GM23338 (cell line): ENCODE data around the gene ZNF776. TPM values are rescaled to one million over a fixed set of nuclear protein-coding genes. Genes with fewer than 3 reads are reported as not detected.

Experiments used
- ATAC-seq: fragments of 200-7000 bp; cut with Tn5 transposase; 3 replicates; pipeline ENCODE4 v1.9.1; 2020
- DNase-seq: peaks from one replicate; pipeline ENCODE4 v3.0.0-alpha.2; 2015; ENCODE audit warnings: low spot score
- H2AFZ ChIP-seq: fragments of 200-600 bp; sonication (generic); 2 replicates; pipeline ENCODE4 v1.8.0; 2016; ENCODE audit warnings: antibody characterized with exemption, mild to moderate bottlenecking, moderate library complexity
- H3F3A ChIP-seq: fragments of 200-600 bp; sonication (generic); replicated peaks from 2 replicates; pipeline ENCODE4 v1.8.0; 2017; ENCODE audit warnings: antibody characterized with exemption, mixed run types, low read depth
- H3K27ac ChIP-seq: fragments of 200-600 bp; sonication (generic); 2 replicates; pipeline ENCODE4 v1.6.1; 2016; ENCODE audit warnings: low read depth
- H3K27me3 ChIP-seq: fragments of 200-600 bp; sonication (generic); 2 replicates; pipeline ENCODE4 v1.8.0; 2016; ENCODE audit warnings: mild to moderate bottlenecking, mixed run types, moderate library complexity; ENCODE audit not compliant: insufficient read depth
- H3K36me3 ChIP-seq: fragments of 200-600 bp; sonication (generic); 2 replicates; pipeline ENCODE4 v1.8.0; 2016; ENCODE audit warnings: mild to moderate bottlenecking; ENCODE audit not compliant: insufficient read depth
- H3K4me1 ChIP-seq: fragments of 200-600 bp; sonication (generic); 2 replicates; pipeline ENCODE4 v1.8.0; 2016; ENCODE audit warnings: mild to moderate bottlenecking, moderate library complexity; ENCODE audit not compliant: insufficient read depth
- H3K4me2 ChIP-seq: fragments of 200-600 bp; sonication (generic); 2 replicates; pipeline ENCODE4 v1.7.1; 2017; ENCODE audit warnings: mixed run types
- H3K4me3 ChIP-seq: fragments of 200-600 bp; sonication (generic); 2 replicates; pipeline ENCODE4 v1.6.1; 2016; ENCODE audit warnings: mixed run types
- H3K79me2 ChIP-seq: fragments of 200-600 bp; sonication (generic); replicated peaks from 2 replicates; pipeline ENCODE4 v1.8.0; 2017; ENCODE audit warnings: mild to moderate bottlenecking; ENCODE audit not compliant: insufficient read depth
- H3K9me2 ChIP-seq: fragments of 200-600 bp; sonication (generic); 2 replicates; pipeline ENCODE4 v1.8.0; 2017; ENCODE audit not compliant: insufficient read depth
- H4K20me1 ChIP-seq: fragments of 200-600 bp; sonication (generic); replicated peaks from 2 replicates; pipeline ENCODE4 v1.8.0; 2017; ENCODE audit warnings: mild to moderate bottlenecking; ENCODE audit not compliant: insufficient read depth
- H3K27ac Mint-ChIP-seq: 2 replicates; pipeline ENCODE4 v1.8.0; 2020; ENCODE audit warnings: inconsistent platforms, mild to moderate bottlenecking, moderate library complexity, mixed read lengths
- H3K27me3 Mint-ChIP-seq: 3 replicates; pipeline ENCODE4 v1.8.0; 2022; ENCODE audit warnings: low read depth, mild to moderate bottlenecking, moderate library complexity, mixed read lengths, inconsistent platforms; ENCODE audit not compliant: insufficient read depth, poor library complexity
- H3K36me3 Mint-ChIP-seq: 3 replicates; pipeline ENCODE4 v1.8.0; 2021; ENCODE audit warnings: low read depth, mild to moderate bottlenecking, inconsistent platforms, moderate library complexity, mixed read lengths
- H3K4me1 Mint-ChIP-seq: 3 replicates; pipeline ENCODE4 v1.8.0; 2020; ENCODE audit warnings: mild to moderate bottlenecking, inconsistent platforms, mixed read lengths
- H3K4me3 Mint-ChIP-seq: 3 replicates; pipeline ENCODE4 v1.8.0; 2021; ENCODE audit warnings: moderate library complexity, mild to moderate bottlenecking, inconsistent platforms, mixed read lengths
- H3K9me3 Mint-ChIP-seq: 3 replicates; pipeline ENCODE4 v1.8.0; 2020; ENCODE audit warnings: moderate library complexity, mild to moderate bottlenecking, inconsistent platforms, mixed read lengths
- CREB1 ChIP-seq: fragments of 250-450 bp; sonication (Bioruptor Pico); IDR thresholded peaks from 2 replicates; pipeline ENCODE4 v1.5.0; 2020; ENCODE audit warnings: low read depth, mild to moderate bottlenecking, moderate library complexity
- CTCF ChIP-seq, 2 experiments: fragments of 200-600 bp in 1 of 2; sonication (generic) in 1 of 2; conservative IDR thresholded peaks; 2 replicates each; pipeline versions ENCODE4 v1.5.1 to v1.6.1; 2016 to 2017; ENCODE audit warnings: antibody characterized with exemption in 2 of 2, low read depth in 2 of 2, mild to moderate bottlenecking in 2 of 2, moderate library complexity in 1 of 2
- EZH2 ChIP-seq: fragments of 200-600 bp; sonication (generic); IDR thresholded peaks from one replicate; pipeline ENCODE4 v1.8.0; 2017; ENCODE audit warnings: antibody characterized with exemption, mild to moderate bottlenecking, low read depth; ENCODE audit not compliant: unreplicated experiment
- EZH2phosphoT487 ChIP-seq: fragments of 200-600 bp; sonication (generic); IDR thresholded peaks from one replicate; pipeline ENCODE4 v1.8.1; 2018; ENCODE audit warnings: antibody characterized with exemption; ENCODE audit not compliant: unreplicated experiment
- JUNB ChIP-seq: IDR thresholded peaks from one replicate; pipeline ENCODE4 v1.6.1; 2016; ENCODE audit warnings: antibody characterized with exemption; ENCODE audit not compliant: unreplicated experiment
- NANOG ChIP-seq: IDR thresholded peaks from 2 replicates; pipeline ENCODE4 v1.6.1; 2016; ENCODE audit warnings: antibody characterized with exemption, borderline replicate concordance
- POLR2AphosphoS5 ChIP-seq: IDR thresholded peaks from 2 replicates; pipeline ENCODE4 v1.6.1; 2016; ENCODE audit warnings: antibody characterized with exemption, low read depth
- STAT1 ChIP-seq: IDR thresholded peaks from one replicate; pipeline ENCODE4 v1.6.1; 2016; ENCODE audit warnings: antibody characterized with exemption; ENCODE audit not compliant: unreplicated experiment
- ZNF331 ChIP-seq: fragments of 250-450 bp; sonication (Bioruptor Pico); IDR thresholded peaks from 2 replicates; pipeline ENCODE4 v1.5.0; 2020; ENCODE audit warnings: low read depth, mild to moderate bottlenecking, moderate library complexity
- polyA plus RNA-seq: library from polyadenylated mRNA; unstranded; fragments of >200 nt; fragmentation: Nextera tagmentation; extraction: Ambion mirVana; gene quantifications from 2 replicates; pipeline ENCODE4 v1.2.1, GENCODE V29; 2016
- total RNA-seq: library from RNA; depleted of rRNA; stranded (reverse); fragments of >200 nt; shearing (Covaris generic); gene quantifications from 2 replicates; pipeline ENCODE4 v1.2.3, GENCODE V29; 2014
- TF ChIP-seq, protein P1 (sequence below): IDR thresholded peaks from 2 replicates; pipeline ENCODE4 v1.6.1; 2016; ENCODE audit warnings: antibody characterized with exemption

ZNF776 gene
- total and polyA plus RNA-seq, 2 experiments from 2014 or later = 5.9 to 19.4 TPM

DNA sequence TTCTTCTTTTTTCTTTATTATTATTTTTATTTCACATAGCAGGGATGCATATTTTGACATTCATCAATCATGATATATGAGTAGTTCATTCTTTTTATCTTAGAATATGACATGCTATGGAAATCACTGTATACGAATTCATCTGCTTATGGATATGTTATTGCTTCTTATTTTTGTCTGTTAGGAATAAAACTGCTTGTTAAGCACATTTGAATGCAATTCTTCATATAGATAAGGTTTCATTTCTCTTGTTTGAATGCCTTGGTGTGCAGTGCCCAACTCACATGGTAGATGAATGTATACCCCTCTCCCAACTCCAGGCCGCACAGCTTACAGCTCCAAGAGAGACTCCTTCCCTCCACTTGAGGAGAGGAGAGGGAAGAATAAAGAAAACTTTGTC lies 11.3 kb downstream of the ZNF776 start:
- no peak overlapping the region for H3K4me3 ChIP-seq
- ATAC-seq = no peak
- peaks cover 13% of the 10 kb centered on the region; the same call in 1 of the 2 replicates for H3K79me2 ChIP-seq
- H3K36me3 Mint-ChIP-seq = peaks cover 51% of the 10 kb centered on the region
- no peak overlapping the region for H3K4me3 Mint-ChIP-seq
- H3K27me3 ChIP-seq = no peaks in the 10 kb centered on the region
- H3K9me3 Mint-ChIP-seq = no peaks in the 10 kb centered on the region
- H3K36me3 ChIP-seq = peaks cover 39% of the 10 kb centered on the region
- no peak overlapping the region for H3K27ac ChIP-seq
- H3K4me1 ChIP-seq = no peaks in the 10 kb centered on the region
- H3K4me2 ChIP-seq = no peak overlapping the region
- no peak for DNase-seq
- TF ChIP-seq CTCF (conservative IDR thresholded peaks at IDR 0.05; ENCODE audit: low read depth in 2 of 2) (no peak), EZH2phosphoT487 (no peak), NANOG (no peak), JUNB (no peak), POLR2AphosphoS5 (no peak), CREB1 (CRISPR knock-in tag) (no peak), EZH2 (no peak)
- TF ChIP-seq, protein P1, sequence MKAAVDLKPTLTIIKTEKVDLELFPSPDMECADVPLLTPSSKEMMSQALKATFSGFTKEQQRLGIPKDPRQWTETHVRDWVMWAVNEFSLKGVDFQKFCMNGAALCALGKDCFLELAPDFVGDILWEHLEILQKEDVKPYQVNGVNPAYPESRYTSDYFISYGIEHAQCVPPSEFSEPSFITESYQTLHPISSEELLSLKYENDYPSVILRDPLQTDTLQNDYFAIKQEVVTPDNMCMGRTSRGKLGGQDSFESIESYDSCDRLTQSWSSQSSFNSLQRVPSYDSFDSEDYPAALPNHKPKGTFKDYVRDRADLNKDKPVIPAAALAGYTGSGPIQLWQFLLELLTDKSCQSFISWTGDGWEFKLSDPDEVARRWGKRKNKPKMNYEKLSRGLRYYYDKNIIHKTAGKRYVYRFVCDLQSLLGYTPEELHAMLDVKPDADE = no peak
- peaks cover 3% of the 10 kb centered on the region for H3K27me3 Mint-ChIP-seq
- H3K4me1 Mint-ChIP-seq = no peaks in the 10 kb centered on the region
- no peaks in the 10 kb centered on the region for H3K9me2 ChIP-seq
- peaks cover 14% of the 10 kb centered on the region for H3F3A ChIP-seq
- H4K20me1 ChIP-seq = peaks cover 22% of the 10 kb centered on the region
- no peak overlapping the region for H3K27ac Mint-ChIP-seq
- no peak overlapping the region for H2AFZ ChIP-seq

GRCh38 chr19:57759096-57759495 lies 12.5 kb downstream of the ZNF776 start:
- no peaks in the 10 kb centered on the region for H3K9me2 ChIP-seq
- peaks cover 10% of the 10 kb centered on the region; the same call in 1 of the 2 replicates for H3K79me2 ChIP-seq
- Mint-ChIP-seq H3K36me3 (peaks cover 50% of the 10 kb centered on the region), H3K27me3 (peaks cover 3% of the 10 kb centered on the region), H3K9me3 (no peaks in the 10 kb centered on the region), H3K4me3 (no peak overlapping the region), H3K27ac (no peak overlapping the region), H3K4me1 (no peaks in the 10 kb centered on the region)
- no peak overlapping the region for H3K4me2 ChIP-seq
- H3K4me1 ChIP-seq = no peaks in the 10 kb centered on the region
- H3K27ac ChIP-seq = no peak overlapping the region
- H3F3A ChIP-seq = peaks cover 9% of the 10 kb centered on the region
- peaks cover 27% of the 10 kb centered on the region for H3K36me3 ChIP-seq
- ATAC-seq (no peak; the same call in 2 of the 3 replicates), DNase-seq (no peak)
- no peaks in the 10 kb centered on the region for H3K27me3 ChIP-seq
- no peak overlapping the region for H3K4me3 ChIP-seq
- peaks cover 17% of the 10 kb centered on the region for H4K20me1 ChIP-seq
- no peak overlapping the region for H2AFZ ChIP-seq
- no peak for TF ChIP-seq ZNF331 (CRISPR knock-in tag)
- no peak for TF ChIP-seq JUNB
- TF ChIP-seq STAT1 = no peak
